ENCODE measurements around the gene BRINP1.

The BRINP1 gene

GRCh38 chr9:119278171-119278570 lies 91.1 kb downstream of the BRINP1 start:
- no peak for DNase-seq (ENCODE audit: low read depth in 3 of 3)

- DNase-seq (ENCODE audit: low read depth in 3 of 3), result no peak
Measured at GRCh38 chr9:119273984-119274665, 95.1 kb downstream of the BRINP1 start.

DNA sequence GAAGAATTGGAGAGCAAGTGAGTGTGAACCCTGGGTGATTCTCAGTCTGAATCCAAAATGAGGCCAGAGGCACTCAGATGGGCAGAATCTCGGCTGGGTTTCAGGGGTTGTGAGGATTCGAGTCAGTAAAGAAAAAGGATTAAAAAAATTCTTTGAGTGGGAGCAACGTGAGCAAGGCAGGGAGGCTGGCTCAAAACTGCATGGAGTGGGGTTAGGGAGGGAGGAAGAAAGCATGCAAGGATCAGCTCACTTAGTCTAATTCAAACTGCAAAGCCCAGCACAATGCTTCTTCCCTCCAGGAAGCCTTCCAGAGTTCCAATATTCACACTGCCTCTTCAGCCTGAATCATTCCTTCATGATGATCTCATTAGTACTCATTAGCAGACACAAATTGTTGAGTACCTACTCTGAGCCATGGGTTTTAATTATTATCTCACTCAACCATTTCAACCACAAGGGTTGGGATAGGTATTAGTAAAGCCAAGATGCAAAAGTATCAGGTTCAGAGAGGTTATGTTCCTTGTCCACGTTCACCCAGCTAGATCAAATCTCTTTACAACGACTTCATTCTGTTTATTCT lies 95.8 kb downstream of the BRINP1 start:
- no peak for DNase-seq (ENCODE audit: low read depth in 3 of 3)

- no peak for DNase-seq (ENCODE audit: low read depth in 3 of 3)
Measured at GRCh38 chr9:119272500-119273211, 96.6 kb downstream of the BRINP1 start.

DNA sequence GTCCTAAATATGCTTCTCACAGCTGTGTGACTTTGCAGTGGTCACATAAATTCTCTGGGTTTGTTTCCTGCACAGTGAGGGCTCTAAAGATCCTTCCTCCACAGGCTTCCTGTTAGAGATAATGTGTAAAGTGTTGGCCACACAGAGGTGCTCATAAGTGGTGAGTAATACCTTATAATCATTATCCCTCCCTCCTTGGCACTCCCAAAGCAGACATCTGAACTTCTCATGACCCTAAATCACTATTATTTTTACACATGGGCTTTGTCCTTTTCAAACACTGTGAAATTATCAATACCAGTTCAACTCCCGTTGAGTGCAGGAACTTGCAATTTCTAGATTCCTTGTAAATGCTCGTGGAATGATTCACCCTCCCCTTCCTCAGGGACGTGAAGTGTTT lies 100.2 kb downstream of the BRINP1 start:
- no peak for DNase-seq (ENCODE audit: low read depth in 3 of 3)

DNA sequence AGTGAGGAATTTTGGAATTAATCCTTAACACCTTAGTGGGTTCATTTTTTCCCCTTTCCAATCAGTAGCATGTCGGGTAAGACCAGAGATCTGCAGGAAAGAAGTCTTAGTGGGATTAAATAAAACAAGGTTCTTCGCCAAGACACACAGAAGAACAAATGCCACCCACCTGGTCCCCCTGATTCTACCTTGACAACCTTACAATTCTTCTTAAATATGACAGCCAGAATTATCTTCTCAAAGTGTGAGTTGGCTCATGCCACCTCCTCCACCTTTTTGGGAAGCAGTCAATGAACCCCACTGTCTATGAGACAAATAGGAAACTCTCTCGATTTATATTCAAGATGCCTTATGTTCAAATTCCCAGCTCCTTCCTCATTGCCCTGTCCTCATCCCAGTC lies 105.1 kb downstream of the BRINP1 start:
- no peak for DNase-seq (ENCODE audit: low read depth in 3 of 3)

DNA sequence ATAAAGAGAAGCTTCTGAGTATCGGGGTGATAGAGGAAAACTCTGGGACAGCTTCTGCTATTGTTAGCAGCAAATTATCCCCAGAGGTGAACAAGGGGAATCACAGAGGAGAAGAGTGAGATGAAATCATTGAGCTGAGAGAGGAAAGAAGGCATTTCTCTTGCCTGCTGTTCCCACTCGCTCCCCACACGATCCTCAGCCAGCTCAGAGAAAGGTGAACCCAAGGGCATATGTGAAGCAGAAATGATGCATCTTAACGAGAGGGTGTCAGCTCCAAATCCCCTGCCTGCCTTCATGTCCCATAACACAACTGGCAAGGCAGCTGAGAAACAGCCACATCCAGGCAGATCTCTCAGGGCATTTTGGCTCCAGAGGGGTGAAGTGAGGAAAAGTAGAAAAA lies 111.6 kb downstream of the BRINP1 start:
- DNase-seq (ENCODE audit: low read depth in 3 of 3), result no peak

DNA sequence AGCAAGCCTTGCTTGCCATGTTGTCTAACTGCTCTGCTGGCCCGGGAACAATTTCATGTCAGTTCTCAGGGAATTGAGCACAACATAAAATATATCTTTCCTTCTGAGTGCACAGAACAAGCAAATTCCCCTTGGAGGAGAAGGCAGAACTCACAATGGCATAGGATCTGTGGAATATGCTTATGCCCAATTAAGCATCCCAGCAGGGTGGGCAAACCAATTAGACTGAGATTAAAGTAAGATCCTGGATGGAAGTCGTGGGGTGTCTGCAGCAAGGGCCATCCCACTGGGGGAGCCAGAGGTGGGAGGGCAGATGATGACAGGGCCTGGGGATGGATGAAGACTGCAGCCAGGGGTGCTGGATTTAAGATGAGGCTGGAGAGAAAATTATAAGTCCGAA lies 114.1 kb downstream of the BRINP1 start:
- DNase-seq (ENCODE audit: low read depth in 3 of 3), result no peak

DNA sequence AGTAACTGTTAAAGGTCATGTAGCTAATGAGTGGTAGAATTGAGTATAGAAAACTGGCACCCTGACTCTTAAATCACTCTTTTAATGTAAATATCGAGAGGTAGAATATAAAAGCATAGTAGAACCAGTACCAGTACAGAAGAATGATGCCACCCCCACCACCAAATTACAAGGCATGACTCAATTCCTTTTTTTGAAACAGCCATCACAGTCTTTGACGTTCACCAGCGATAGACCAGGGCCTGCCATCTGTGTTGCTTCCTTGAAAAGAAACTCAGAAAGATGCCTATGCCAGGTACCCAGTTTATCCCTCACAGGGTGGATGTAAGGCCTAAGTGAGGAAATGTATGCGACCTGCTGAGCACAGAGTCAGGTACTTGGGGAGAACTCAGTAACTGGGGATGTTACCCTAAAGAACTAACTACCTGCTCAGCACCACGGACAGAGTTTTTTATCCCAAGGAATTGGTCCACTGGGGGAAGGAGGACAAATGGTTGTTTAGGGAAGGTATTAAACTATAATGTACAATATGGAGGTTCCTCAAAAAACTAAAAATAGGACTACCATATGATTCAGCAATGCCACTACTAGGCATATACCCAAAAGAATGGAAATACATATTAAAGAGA lies 116.5 kb downstream of the BRINP1 start:
- DNase-seq (ENCODE audit: low read depth in 3 of 3), result no peak

DNA sequence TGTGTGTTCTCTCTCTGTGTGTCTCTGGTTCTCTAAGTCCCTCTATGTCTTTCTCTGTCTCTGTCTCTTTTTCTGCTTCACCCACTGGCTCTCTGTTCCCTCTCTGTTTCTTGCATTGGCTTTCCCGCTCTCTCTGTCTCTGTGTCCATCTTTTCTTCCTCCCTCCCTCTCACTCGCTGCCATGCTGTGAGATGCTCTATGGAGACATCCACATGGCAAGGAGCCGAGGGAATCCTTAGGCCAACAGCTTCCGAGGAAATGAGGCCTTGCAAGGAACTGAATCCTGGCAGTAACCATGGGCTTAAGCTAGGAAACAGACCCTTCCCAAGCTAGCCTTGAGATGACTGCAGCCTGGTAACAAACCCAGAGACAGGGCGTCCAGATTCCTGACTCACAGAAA lies 117.3 kb downstream of the BRINP1 start:
- DNase-seq (ENCODE audit: low read depth in 3 of 3), result no peak

DNA sequence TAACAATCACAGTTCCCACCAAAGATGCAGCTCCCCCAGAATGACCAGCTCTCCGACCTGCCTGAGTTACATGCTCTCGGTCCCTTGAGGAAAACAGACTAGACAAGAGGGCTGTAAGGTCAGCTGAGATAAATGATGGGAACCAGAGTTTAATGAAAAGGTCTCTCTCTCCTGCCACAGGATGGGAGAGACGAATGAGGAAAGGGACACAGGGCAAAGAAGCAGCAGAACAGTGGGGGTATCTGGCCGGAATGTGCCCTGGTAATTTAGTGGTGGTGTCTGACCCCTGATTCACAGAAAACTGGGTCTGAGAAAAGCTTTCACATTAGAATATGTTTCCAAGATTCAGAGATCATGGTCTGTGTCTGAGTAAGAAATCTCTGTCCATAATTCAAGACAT lies 118.5 kb downstream of the BRINP1 start:
- no peak for DNase-seq (ENCODE audit: low read depth in 3 of 3)

GRCh38 chr9:119240546-119240945 lies 128.7 kb downstream of the BRINP1 start:
- no peak for DNase-seq (ENCODE audit: low read depth in 3 of 3)

DNA sequence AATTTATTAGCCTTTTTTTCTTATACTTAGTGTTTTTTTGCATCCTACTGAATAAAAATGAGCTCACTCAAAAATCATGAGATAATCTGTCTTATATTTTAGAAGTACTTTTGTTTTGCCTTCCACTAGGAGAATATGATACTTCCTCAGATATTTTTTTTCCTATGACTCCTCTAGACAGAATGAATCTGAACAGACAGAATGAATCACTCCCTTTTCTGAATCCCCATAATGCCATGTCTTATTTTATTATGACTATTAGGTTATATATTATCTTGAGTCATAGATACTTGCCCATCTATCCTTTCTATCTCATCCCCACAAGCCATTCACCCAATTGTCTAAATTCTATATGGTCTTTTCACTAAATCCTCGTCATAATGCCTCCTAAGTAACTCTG lies 134.6 kb downstream of the BRINP1 start:
- no peak for DNase-seq (ENCODE audit: low read depth in 3 of 3)

DNA sequence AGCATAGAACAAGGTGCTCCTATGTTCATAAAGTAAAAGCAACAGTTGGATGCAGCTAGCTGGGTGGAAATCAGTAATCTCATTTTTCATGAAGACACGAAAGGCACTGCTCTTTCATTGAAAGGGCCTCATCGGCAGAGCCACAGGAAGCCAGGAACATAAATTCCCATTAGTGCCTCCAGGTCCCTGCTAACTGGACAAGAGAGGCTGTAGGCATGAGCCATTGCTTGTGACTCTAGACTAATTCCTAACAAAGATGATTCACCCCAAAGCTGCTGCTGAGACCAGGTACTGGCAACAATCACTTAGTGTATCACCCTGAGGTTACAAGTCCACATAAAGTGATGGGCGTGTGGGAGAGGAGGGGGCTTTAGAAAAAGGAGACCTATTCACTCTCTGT lies 141.8 kb downstream of the BRINP1 start:
- no peak for DNase-seq (ENCODE audit: low read depth in 3 of 3)

DNA sequence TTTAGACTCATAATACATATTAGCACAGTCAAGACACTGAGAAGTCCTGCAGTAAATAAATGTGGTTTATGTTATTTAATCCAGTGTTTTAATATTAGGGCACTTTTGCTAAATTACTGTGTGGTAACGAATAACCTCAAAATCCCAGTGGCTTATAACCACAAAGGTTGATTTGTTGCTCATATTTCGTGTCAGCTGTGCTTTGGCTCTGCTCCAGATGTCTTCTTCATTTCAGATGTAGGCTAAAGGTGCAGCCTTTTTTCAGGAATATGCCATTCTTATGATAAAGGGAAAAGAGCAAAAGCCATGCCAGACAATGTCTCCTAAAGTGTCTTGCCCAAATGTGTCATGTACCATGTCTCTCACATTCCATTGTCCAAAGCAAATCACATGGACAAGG lies 144.8 kb downstream of the BRINP1 start:
- DNase-seq (ENCODE audit: low read depth in 3 of 3), result no peak

DNA sequence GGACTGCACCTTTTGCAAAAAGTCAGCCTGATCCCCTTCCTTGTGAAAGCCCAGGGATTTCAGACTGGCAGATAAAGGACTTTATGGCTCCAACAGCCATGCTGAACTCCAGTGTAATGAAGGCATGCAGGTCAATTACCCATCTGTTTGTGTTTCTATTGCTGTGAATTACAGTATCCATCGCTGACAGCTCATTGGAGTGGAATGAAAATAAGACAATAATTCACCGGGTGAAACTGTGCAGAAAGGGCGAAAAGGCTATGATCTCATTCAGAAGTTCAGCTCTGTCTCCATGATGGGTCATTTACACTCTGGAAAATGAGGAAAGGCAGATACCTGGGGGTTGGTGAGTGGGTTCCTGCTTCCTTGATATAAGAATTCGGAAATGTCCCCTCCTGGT lies 148.0 kb downstream of the BRINP1 start:
- DNase-seq (ENCODE audit: low read depth in 3 of 3), result no peak

DNA sequence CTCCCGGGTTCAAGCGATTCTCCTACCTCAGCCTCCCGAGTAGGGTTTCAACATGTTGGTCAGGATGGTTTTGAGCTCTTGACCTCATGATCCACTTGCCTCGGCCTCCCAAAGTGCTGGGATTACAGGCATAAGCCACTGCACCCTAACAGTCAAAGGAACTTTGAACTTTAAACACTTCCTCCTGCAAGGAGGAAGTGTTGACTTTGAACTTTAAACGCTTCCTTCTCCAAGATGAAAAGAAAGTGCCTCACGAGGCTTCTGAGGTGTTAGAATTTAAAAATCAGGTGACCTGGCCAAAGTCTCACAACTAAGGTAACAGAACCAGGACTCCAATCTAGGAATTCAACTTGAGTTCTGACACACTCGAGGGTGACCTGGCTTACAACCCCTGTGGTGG lies 150.9 kb downstream of the BRINP1 start:
- no peak for DNase-seq (ENCODE audit: low read depth in 3 of 3)

DNA sequence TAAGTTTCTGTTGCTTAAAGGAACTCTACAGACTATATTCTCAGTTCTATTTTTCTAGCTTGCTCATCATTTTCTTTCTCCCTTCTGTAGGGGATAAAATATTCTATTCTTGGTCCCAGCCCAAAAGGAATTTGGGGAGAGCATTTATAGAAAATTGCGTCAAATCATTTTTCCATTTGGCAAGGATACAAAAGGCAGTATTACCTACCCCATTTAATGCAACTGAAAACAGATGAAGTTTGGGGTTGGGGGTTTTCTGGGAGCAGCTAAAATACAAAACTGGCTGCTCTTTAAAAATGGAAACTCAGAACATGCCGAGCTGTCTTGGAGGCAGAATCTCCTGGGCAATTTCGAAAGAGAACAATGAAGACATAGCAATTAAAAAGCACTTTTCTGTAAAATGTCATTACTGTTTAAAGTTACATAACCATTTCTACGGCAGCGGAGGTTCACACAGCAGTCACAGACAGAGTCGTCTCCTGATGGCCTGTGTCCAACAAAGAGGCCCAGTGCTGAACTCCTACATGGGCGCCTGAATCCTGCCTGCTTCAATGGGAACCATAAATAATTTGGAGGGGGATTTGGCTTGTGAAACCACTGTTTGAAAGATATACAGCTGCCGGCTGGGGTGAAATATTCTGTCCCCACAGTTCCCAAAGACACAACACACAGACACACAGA lies 152.4 kb downstream of the BRINP1 start:
- no peak for DNase-seq (ENCODE audit: low read depth in 3 of 3)

DNA sequence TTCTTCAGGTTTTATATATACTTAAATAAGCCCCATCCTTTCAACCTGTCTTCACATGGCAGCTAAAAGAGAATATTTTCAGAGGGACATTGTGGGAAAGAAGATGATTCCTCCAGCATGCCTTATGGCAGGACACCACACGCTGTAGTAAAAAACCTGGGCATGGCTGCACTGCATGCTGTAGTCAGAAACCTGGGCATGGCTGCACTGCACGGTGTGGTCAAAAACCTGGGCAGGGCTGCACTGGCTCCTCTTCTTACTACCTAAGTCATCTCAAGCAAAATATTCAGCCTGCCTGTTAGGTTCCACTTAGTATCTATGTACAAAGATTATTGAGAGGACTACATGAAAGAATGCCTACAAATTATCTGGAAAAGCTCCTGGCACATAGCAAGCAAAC lies 153.6 kb downstream of the BRINP1 start:
- DNase-seq (ENCODE audit: low read depth in 3 of 3), result no peak

- DNase-seq (ENCODE audit: low read depth in 3 of 3), result no peak
Measured at GRCh38 chr9:119213471-119213870, 155.8 kb downstream of the BRINP1 start.

GRCh38 chr9:119197893-119198607 lies 171.2 kb downstream of the BRINP1 start:
- DNase-seq (ENCODE audit: low read depth in 3 of 3), result no peak

DNA sequence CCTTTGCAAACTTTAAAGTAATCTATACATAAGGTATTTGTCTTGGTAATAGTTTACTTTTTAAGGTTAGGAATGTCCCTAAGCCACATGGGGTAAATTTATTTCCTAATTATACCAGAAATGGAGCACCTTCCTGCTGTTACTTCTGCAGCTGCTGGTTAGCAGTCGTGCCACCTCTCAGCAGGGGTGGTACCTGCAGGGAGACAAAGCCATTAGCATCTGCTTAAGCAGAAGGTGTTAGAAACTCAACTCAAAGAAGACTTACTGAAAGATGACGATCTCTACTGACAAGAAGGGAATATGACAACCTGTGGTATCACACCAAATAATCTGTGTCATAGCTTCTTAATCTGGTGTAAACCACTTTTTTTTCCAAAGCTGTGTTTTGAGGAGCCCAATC lies 173.7 kb downstream of the BRINP1 start:
- DNase-seq (ENCODE audit: low read depth in 3 of 3), result no peak
